Activated T-helper 1 cell treated with anti-CD3 and anti-CD28 coated beads, Interleukin-2, amount 50 U/mL, for 16 hours (primary cell): ENCODE data around the gene ZNF804A.
"Not testable (repeated sequence)": the region's sequence is repeated elsewhere in the genome, so short reads cannot be mapped to it uniquely, and the experiment has no call there.

ENCODE experiments used
- DNase-seq, 2 donors: peaks; one replicate each; pipeline ENCODE4 v3.0.0-alpha.2; 2020; ENCODE audit warnings: low read depth in 1 of 2, low spot score in 1 of 2

ZNF804A gene

GRCh38 chr2:184815824-184816223 lies 217.5 kb downstream of the ZNF804A start:
- no peak for DNase-seq

GRCh38 chr2:184824597-184824996 lies 226.3 kb downstream of the ZNF804A start:
- no peak for DNase-seq

- DNase-seq, result no peak
Measured at GRCh38 chr2:184830531-184830930, 232.2 kb downstream of the ZNF804A start.

DNA sequence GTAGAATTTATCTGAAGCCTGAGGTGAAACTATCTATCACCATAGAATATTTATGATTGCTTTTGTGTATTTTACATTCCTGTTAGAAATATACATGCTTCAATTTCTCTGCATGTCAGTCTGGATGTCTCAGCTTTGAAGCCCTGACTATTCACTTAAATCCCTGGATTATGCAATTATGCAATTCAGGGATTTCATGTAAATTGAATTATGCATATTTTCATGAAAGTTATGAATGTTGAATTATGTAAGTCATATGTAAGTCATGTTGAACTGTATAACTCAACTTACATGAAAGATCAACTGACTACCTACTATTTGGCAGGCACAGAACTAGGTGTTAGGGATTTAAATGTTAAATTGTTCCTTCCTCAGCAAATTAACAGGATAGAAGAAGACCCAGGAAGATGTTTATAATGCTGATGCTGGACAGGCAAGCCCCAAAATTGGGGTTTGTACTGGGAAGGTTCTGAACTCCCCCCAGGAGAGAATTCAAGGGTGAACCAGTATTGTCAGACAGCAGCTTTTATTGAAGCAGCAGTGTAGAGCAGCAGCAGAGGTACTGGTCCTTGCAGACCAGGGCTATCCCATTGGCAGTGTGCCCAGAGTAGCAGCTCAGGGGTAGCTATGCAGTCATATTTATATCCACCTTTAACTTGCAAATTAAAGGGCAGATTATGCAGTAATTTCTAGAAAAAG lies 236.5 kb downstream of the ZNF804A start:
- no peak for DNase-seq

- DNase-seq, result no peak
Measured at GRCh38 chr2:184835398-184835715, 237.0 kb downstream of the ZNF804A start.

- no peak for DNase-seq
Measured at GRCh38 chr2:184847331-184847730, 249.0 kb downstream of the ZNF804A start.

GRCh38 chr2:184849516-184849915 lies 251.2 kb downstream of the ZNF804A start:
- DNase-seq, result no peak

- DNase-seq, result no peak
Measured at GRCh38 chr2:184851576-184851975, 253.2 kb downstream of the ZNF804A start.

DNA sequence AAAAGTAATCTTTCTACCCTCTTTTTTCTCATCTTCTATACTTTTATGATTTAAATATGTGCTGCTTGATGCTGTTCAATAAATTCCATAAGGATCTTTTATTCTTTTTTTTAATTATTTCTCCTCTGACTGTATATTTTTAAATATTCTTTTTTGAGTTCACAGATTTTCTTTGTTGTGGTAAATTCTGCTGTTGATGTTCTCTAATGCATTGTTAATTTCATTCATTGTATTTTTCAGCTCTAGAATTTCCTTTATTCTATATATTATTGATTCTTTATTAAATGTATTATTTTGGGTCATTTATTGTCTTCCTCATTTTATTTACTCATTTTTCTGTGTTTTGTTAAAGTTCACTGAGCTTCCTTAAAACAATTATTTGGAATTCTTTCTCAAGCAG lies 260.9 kb downstream of the ZNF804A start:
- DNase-seq, result no peak

DNA sequence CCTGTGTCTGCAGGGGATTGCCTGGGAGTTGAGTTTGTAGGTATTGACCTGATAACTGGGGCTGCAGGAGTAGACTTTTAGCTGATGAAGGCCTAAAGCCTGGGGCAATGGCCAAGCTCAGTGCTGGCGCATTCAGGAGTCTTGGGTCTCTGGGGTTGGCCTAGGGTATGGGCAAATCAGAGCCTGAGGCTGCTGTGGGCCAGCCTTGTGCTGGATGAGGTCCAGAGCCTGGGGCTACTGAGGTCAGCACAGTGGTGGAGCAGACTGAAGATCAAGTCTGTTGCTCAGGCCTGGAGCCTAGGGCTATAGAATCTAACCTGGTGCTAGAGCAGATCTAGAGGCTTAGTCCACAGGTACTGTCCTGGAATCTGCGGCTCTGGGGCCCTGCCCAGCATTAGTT lies 262.4 kb downstream of the ZNF804A start:
- no peak for DNase-seq

DNA sequence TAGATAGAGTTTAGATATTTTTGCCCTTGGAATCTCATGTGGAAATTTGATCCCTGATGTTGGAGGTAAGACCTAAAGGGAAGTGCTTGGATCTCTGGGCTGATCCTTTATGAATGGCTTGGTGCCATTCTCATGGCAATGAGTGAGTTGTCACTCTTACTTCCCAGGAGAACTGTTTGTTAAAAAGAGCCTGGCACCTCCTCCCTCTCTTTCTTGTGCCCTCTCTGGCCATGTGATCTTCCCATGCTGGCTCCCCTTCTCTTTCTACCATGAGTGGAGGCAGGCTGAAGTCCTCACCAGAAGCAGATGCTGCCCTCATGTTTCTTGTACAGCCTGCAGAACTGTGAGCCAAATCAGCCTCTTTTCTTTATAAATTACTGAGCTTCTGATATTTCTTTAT lies 276.9 kb downstream of the ZNF804A start:
- no peak for DNase-seq

DNA sequence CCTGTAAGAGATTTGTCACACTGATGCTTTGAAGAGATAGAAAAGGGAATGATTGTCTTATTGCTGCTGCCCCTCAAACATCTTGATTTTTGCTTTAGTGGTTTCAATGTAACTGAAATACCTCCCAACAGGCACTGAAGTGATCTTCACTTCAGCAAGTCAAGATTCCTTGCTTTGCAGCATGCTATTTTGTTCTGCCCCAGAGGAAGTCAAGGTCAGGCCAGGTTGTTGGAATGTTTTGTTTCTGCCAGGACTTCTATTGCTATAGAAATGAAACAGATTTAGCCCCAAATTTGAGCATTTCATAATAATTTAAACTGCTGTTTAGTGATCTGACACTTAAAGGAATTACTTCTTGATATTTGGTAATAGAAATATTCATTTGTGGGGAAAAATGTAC lies 277.6 kb downstream of the ZNF804A start:
- no peak for DNase-seq

DNA sequence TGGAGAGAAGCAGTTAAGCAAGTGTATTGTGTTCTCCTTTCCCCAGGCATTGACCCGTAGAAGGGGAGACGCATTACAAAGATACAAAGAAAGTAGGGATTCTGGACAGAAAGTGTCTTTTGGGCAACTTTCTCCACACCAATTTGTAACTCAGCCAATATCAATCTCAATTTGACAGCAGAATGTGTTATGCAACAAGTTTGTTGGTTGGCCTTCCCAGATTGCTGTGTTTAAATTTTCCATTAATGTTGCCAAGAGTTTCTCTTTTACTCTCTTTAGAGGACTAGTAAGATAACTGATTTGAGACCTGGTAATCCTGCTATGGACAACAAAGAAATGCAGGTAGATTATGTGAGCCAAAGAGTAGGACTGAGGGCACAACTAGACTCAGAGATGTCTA lies 279.6 kb downstream of the ZNF804A start:
- DNase-seq, result no peak

GRCh38 chr2:184879671-184880070 lies 281.3 kb downstream of the ZNF804A start:
- no peak for DNase-seq

DNA sequence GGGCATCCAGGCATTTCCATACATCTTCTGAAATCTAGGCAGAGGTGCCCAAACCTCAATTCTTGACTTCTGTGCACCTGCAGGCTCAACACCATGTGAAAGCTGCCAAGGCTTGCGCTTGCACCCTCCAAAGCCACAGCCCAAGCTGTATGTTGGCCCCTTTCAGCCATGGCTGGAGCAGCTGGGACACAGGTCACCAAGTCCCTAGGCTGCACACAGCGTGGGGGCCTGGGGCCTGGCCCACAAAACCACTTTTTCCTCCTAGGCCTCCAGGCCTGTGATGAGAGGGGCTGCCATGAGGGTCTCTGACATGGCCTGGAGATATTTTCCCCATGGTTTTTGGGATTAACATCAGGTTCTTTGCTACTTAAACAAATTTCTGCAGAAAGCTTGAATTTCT lies 288.3 kb downstream of the ZNF804A start:
- DNase-seq, result not testable (repeated sequence)

- no peak for DNase-seq
Measured at GRCh38 chr2:184890311-184890710, 292.0 kb downstream of the ZNF804A start.

DNA sequence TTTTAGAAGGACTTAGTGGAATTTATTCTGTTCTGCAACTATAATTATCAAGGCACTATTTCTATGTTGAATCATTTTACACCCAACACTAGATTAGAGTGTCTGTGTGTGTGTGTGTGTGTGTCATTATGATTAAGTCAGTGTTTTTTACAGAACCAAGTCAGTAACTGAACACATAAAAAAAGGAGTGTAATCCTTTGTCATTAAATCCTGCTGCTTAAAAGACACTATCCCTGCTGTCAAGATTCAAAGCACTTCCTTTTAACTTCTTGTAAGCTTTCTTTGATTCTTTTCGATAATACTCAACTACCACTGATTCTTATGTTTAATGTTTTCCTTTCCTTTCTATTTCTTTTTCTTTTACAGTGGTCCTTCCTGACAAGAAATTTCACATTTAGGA lies 306.7 kb downstream of the ZNF804A start:
- DNase-seq, result no peak

- no peak for DNase-seq
Measured at GRCh38 chr2:184906160-184906559, 307.8 kb downstream of the ZNF804A start.

GRCh38 chr2:184906709-184907108 lies 308.4 kb downstream of the ZNF804A start:
- no peak for DNase-seq

- DNase-seq, result no peak
Measured at GRCh38 chr2:184908966-184909365, 310.6 kb downstream of the ZNF804A start.

DNA sequence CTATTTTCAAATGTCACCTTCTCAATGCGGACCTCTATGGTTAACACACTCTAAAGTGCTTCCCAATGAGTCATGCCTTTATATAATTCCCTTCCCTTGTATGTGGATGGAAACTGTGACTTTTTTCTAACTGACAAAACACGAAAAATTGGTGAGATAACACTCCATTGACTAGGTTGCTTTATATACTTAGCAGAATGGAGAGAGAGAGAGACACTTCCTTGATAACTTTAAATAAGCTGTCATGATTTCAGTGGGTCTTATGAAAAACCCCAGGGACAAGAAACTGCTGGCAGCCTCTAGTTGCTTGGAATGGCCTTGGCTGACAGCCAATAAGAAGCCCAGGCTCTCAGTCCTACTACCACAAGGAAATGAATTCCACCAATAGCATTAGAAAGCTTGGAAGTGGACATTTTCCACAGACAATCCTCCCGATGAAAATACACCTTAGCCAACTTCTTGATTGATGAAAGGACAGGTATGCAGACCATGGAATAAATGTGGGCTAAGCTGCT lies 322.2 kb downstream of the ZNF804A start:
- DNase-seq, result no peak

DNA sequence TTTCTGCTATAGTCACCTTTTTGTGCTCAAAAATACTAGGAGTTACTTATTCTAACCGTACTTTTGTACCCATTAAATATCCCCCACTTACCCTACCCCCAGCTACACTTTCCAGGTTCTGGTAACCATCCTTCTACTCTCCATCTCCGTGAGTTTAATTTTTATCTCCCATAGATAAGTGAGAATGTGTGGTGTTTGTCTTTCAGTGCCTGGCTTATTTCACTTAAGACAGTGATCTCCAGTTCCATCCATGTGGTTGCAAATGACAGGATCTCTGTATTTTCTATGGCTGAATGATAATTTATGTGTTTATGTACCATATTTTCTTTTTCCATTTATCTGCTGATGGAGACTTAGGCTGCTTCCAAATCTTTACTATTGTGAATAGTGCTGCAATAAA lies 323.3 kb downstream of the ZNF804A start:
- DNase-seq, result no peak

DNA sequence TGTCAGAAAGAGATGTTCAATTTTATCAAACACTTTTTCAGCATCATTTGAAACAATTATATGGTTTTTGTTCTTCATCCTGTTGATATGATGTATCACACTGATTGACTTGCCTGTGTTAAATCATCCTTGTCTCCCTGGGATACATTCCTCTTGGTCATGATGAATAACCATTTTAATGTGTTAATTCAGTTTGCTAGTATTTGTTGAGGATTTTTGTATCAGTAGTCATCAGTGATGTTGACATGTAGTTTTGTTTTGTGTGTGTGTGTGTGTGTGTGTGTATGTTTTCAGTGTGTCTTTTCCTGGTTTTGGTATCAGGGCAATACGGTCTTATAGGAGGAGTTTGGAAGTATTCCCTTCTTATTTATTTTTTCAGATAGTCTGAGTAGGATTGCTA lies 325.4 kb downstream of the ZNF804A start:
- no peak for DNase-seq
